Measurements from ENCODE around the gene ADM2.
A peak's percentile ranks its signal among the peaks of the same experiment; 100 is the strongest.
"Not testable (repeated sequence)": the region's sequence is repeated elsewhere in the genome, so short reads cannot be mapped to it uniquely, and the experiment has no call there.

The ADM2 gene

DNA sequence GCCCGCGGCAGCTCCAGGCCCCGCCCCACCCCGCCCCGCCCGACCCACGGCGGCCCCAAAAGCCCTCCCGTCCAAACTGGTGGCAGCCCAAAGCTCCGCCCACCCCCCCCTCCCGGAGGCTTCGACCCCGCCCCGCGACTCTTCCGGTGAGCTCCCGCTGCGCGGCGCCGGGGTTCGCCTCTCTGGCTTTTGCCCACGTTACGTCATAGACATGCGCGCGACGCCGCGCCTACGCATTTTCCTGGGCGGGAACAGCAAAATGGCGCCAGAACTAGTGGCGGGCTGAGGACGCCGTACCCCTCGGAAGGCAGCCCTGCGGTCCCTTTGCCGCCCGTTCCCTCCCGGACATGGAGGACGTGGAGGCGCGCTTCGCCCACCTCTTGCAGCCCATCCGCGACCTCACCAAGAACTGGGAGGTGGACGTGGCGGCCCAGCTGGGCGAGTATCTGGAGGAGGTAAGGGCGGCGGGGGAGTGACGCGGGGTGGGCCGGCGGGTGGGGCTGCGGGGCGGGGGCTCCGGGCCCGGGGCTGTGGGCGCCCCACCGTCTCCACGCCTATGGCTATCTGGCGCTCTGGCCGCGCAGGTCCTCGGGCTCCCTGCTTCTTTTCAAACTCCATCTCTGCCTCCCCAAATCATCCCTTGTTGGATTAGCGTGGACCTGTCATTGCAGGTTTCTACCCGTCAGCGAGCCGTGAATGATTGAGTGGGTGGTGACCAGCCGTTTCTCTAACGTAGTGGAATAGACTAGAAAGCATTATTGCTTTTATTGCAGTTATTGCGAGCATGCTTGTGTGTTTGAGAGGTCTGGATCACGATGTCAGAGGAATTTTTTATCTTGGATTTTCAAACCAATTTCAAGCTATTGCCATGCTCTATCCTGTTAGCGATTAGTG is 26.9 kb downstream of the ADM2 start, which contains the start of gene NCAPH2:
NCAPH2 (plus strand) TSS at position 234 of the 894 bp plus-strand sequence; CDS start at position 348, 114 bp downstream.
- peak; percentile 98 for DNase-seq

DNA sequence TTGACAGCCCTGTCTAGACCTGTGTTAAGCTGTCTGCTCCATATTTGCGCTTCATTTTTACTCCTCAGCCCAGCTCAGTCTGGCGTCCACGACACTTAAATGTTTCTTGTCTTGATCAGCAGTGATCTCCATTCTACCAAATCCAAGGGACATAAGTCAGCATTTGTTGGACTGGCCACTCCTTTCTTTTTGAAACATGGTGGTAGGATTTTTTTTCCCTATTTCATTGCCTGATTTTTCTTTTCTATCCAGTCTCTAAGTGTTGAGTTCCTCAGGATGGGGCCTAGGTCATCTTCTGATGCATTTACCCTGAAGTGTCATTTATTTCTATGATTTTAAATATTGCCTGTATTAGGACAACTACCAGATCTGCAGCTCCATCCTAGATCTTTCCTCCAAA is 27.6 kb downstream of the ADM2 start:
- DNase-seq = no peak

DNA sequence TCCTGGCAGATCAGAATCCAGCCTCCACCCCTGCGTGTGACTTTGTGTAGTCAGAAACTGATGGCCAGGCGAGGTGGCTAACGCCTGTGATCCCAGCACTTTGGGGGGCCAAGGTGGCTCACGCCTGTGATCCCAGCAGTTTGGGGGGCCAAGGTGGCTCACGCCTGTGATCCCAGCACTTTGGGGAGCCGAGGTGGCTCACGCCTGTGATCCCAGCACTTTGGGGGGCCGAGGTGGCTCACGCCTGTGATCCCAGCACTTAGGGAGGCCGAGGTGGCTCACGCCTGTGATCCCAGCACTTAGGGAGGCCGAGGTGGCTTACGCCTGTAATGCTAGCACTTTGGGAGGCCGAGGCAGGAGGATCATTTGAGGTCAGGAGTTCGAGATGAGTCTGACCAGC is 31.8 kb downstream of the ADM2 start:
- no peak for DNase-seq

DNA sequence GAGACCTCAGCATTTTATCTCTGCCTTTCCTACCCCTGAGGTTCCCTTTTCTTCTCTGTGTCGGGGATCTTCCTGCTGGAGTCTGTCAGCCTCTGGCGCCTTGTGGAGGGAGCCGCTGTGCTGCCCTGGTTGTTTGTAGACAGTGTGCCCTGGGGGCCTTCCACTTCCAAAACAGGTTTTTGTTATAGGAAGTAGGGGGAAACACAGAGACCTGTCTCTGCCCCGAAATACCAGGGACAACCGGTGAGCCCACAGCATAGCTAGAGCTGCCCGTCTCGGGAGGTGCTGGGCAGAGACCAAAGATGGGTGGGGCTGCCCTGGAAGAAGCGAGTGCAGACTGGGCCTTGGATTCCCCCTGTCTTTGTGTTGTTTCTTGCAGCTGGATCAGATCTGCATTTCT is 34.7 kb downstream of the ADM2 start:
- no peak for DNase-seq

DNA sequence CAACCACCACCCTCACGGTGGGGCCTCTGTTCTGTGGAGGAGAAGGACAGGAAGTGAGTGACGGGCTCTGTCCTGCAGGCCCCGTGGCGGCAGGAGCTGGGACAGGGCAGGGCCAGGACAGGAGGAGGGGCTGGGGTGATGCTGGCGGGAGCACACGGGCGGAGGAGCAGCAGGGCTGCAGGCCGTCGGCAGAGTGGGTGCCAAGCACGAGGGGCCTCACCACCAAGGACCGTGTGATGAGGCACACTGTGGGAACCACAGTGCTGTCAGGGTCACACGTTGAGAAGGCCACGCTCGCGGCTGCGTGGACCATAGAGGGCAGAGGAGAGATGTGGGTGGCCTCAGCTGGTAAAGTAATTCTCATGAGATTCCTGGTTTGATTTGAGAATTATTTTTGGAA is 35.5 kb downstream of the ADM2 start:
- no peak for DNase-seq

DNA sequence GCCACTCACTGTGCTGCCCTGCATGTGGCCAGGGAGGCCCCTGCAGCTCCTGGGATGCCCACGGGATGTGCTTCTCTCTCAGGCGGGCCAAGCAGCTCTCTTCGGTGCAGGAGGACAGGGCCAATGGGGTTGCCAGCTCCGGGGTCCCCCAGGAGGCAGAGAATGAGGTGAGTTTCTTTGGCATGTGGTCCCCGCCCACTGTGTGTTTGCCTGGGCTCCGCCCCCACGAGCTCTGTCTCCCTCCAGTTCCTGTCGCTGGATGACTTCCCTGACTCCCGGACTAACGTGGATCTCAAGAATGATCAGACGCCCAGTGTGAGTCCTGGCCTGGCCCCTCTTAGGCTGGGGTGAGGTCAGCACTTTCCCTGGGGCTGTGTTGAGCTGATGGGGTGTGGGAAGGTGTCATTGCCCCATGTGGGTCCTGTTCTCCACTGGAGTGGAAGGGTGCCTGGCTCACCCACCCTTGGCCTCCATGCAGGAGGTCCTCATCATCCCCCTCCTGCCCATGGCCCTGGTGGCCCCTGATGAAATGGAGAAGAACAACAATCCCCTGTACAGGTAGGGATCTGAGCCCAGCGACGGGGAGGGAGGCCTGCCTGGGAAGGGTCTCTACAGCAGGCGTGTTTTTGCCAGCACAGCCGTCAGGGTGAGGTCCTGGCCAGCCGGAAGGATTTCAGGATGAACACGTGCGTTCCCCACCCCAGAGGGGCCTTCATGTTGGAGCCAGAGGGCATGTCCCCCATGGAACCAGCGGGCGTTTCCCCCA is 36.3 kb downstream of the ADM2 start:
- DNase-seq = no peak

DNA sequence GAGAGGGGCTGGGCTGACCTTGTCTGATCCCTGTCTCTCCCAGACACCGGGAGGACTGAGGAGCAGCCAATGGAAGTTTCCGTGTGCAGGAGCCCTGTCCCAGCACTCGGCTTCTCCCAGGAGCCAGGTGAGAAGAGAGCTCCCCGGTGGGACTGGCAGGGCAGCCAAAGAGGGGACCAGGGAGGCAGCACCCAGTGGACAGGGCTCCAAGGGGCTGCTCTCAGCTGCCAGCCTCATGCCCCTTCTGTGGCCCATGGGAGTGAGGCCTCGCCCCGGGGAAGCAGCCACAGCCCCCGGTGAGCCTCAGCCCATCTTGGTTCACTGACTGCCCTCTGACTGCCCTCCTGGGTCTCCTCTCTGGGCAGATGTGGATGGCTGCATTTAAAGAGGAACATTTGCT is 37.3 kb downstream of the ADM2 start:
- DNase-seq = no peak

DNA sequence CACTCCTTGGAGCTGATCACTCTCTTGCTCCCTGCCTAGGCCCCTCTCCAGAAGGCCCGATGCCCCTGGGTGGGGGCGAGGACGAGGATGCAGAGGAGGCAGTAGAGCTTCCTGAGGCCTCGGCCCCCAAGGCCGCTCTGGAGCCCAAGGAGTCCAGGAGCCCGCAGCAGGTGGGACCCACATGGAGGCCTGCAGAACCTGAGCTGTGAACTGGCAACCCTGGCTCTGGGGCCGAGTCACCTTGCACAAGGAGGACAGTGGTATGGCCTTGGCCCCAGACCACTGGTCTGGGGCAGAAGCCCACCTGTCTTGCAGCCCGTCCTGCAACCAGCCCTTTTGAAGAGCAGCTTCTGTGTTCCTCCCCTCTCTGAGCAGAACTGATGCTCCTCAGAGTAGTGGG is 37.8 kb downstream of the ADM2 start:
- no peak for DNase-seq

DNA sequence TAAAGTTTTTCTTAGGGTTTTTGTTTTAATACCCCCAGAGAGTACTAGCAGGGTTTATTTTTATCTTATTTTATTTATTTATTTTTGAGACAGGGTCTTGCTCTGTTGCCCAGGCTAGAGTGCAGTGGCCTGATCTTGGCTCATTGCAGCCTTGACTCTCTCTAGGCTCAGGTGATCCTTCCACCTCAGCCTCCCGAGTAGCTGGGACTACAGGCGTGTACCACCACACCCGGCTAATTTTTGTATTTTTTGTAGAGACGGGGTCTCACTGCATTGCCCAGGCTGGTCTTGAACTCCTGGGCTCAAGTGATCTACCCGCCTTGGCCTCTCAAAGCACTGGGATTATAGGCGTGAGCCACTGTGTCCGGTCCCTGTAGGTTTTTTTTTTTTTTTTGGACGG is 38.8 kb downstream of the ADM2 start:
- not testable (repeated sequence) for DNase-seq

DNA sequence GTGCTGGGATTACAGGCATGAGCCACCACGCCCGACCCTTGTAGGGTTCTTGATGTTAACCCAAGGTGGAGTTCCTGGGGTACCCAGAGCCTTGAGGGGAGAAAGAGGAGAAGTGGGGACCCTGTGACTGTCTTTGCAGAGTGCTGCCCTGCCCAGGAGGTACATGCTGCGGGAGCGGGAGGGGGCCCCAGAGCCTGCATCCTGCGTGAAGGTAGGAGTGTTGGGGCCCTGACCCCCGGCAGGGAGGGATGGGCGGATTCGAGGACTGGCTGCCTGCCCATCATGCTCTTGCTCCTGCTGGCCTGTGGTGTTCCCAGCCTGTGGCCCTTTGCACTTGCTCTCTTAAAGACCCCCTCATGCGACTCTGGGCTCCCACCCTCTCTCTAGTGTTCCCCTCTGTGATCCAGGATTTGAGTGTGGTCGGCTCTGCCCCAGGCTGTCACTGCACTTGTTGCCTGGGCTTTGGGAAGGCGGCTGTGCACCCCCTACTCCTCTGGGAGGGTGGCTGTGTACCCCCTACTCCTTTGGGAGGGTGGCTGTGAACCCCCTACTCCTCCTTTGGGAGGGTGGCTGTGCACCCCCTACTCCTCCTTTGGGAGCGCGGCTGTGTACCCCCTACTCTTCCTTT is 39.6 kb downstream of the ADM2 start:
- DNase-seq = no peak

DNA sequence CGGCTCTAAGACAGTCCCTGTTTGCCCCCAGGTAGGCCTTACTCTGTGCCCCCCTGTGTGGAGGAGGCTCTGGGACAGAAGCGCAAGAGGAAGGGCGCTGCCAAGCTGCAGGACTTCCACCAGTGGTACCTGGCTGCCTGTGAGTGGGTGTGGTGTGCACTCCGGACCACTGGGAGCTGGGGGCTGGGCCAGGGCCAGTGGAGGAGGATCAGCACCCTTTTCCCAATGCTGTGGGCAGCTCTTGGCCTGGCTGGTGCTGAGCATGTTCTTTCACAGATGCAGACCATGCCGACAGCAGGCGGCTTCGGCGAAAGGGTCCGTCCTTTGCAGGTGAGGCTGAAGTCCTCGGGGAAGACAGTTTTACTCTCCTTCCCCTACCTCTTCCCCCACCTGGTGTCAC is 40.4 kb downstream of the ADM2 start:
- no peak for DNase-seq

DNA sequence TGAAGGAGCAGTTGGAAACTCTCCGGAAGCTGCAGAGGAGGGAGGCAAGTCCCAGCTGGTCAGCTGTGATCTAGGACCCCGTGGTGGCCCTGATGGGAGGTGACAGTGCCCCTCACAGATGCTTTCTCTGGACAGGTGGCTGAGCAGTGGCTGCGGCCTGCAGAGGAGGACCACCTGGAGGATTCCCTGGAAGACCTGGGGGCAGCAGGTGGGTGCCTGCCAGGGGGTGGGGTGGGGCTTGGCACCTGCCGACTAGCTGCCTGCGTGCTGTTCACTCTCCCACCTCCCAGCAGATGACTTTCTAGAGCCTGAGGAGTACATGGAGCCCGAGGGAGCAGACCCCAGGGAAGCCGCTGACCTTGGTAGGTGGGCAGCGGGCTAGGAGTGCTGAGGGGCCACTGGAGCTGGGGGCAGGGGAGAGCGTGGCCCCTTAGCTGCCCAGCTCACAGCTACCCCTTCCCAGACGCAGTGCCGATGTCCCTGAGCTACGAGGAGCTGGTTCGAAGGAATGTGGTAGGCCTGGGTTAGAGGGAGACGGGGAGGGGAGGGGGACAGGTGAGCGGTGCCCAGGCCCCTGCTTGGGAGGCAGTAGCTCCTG is 41.0 kb downstream of the ADM2 start:
- no peak for DNase-seq

DNA sequence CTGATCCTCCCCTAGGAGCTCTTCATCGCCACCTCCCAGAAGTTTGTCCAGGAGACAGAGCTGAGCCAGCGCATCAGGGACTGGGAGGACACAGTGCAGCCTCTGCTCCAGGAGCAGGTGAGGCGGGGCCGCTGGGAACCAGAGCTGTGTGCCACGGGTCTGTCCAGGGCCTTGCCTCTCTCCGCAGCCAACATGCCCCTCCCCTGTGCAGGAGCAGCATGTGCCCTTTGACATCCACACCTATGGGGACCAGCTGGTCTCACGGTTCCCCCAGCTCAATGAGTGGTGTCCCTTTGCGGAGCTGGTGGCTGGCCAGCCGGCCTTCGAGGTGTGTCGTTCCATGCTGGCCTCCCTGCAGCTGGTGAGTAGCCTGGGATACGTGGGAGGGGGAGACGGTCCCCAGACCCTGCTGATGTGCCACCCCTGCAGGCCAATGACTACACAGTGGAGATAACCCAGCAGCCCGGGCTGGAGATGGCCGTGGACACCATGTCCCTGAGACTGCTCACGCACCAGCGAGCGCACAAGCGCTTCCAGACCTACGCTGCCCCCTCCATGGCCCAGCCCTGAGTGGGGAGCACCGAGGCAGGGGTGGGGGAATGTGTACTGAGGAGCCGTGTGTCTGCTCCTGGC is 41.6 kb downstream of the ADM2 start:
- no peak for DNase-seq

DNA sequence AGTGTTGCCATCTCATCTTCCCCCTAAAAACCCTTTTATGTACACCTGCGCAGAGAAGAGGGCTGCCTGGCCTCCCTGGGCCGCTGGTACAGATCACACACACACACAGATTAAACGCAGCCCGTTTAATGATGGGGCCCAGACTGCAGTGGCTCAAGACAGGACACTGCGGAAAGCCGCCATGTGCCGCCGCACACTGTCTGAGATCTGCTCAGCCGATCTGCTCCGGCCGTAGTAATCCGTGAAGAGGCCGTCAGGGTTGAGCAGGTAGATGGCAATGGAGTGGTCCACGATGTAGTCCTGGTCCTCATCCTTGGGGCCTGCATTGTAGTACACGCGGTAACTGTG is 42.1 kb downstream of the ADM2 start:
- no peak for DNase-seq

DNA sequence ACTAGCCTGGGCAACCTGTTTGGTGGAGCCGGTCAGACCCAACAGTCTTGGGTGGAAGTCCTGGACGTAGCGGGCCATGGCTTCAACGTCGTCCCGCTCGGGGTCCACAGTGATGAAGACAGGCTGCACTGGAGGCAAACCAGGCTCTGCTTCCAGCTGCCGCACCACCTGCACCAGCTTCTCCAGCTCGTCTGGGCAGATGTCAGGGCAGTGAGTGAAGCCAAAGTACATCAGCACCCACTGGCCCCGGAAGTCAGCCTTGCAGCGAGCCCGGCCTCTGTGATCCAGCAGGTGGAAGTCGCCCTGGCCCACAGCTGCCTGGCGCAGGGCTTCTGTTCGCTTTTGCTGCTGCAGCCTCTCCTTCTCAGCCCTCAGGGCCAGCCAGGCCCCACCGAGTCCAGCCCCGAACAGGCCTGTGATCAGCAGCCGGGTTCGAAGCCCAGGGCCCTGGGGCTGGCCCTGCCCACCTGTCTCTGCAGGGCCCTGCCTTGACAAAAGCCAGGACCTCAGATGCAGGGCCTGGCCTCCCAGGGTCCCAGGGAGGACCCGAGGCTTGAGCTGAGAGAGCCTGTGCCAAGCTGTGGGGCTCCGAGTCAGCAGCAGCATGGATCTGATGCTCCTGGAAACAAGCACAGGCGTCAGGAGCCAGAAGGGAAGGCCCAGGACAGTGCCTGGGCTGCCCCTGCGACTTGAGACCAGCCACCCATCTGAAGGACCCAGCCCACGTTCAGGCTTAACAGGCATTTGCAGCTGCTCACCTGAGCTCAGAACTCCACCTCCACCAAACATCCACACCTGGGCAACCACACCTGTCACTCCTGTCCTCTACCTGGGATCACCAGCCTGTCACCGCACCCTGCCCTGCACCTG is 42.7 kb downstream of the ADM2 start:
- no peak for DNase-seq

DNA sequence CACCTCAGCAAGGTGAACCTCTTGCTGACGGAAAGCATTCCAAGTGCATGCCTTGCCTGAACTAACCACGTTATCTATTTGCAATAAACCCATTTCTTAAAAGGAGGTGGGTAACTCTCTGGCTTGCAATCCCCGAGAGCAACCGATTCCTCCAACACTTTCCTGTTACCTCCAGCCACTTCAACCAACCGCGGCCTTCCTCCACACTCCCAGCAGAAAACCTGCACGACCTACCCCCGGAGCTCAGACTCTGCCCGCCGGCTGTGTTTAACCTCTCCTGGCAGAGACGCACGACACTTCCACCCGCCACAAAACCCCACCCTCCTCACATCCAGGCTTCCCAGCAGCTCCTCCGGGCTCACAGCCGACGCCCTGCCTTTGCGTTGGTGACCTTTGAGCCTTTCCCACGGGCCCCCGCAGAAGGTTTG is 43.3 kb downstream of the ADM2 start:
- no peak for DNase-seq

DNA sequence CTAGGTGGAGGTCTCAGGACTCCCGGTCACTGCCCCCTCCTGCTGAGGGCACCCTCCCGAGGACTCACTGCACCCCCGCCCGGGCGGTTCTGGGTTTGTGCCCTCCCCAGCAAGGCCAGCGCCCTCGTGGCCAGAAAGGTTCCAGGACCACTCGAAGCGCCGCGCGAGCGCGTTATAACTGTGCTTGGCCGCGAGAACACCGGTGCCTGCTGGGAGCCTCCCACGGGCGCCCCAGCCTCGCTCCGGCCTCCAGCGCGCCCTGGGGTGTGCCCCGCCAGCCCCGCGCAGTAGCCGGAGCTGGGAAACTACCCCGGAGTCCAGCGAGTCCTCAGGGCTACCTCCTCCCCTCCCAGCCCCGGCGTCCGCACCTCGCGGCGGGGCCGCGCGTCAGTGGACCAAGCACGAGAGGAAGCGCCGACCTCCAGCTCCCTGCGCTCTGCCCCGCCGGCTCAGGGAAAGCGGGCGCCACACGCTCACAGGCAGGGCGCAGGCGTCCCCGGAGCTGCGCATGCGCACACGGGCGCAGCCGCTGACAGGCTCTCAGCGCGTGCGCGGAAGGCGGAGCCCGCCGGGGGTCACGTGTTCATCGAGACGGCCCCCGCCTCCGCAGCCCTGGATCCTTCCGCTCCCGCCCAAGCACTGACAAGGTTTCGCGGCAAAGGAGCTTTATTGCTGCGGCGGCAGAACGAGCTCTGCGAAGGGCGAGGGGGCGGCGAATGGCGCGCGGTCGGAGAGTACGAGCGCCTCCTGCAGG is 43.9 kb downstream of the ADM2 start, which contains the start of gene SCO2:
SCO2 (minus strand) TSS at position 495 of the 754 bp plus-strand sequence. CDS start 1,187 bp downstream, outside the sequence.
- peak; percentile 99 for DNase-seq

DNA sequence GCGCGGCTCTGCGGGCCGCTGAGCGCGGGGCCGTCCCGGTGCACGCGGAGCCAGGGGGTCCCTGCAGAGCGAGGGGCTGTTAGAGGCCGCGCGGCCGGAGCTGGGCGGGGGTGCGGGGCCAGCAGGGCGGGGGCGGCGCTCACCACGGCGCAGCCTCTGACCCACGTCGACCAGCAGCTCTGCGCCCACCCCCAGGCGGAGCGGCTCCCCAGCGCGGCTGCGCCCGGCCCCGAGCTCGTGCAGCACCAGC is 44.4 kb downstream of the ADM2 start:
- DNase-seq = no peak

DNA sequence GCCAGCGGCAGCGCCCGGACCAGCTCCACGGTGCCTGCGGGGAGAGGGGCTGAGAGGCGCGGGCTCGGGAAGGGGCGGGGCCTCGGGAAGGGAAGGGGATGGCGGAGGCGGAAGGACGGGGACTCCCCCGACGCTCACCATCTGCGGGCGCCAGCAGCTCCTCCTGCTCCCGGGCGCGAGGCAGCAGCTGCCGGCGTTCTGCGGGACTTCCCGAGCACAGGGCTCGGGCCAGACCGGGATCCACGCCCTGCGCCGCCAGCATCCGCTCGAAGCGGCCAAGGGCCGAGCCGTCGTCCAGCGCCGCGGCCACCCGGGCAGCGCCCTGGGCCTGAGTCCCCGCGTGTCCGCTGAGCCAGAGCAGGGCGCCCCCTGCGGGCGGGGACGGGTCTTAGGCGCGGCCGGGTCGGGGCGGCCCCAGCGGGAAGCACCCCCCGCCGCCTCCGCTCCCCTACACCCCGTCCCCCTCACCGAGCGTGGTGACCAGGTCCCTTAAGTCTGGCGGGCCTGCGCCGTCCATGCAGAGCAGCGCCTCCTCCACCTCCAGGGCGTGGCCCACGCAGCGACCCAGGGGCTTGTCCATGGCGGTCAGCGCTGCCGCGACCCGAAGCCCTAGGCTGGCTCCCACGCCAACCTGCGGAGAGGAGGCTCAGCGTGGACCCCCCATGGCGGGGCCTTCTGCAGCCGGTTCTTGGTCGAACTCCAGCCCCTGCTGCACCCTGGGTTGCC is 44.9 kb downstream of the ADM2 start:
- peak; percentile 93 for DNase-seq

Measured in activated CD4-positive, alpha-beta T cell treated with anti-CD3 and anti-CD28 coated beads, Interleukin-10, Interleukin-2, amounts not matched to agents 100 ng/mL and 50 ng/mL, durations not matched to agents 16 hours and 8 hours (primary cell).